Measurements from ENCODE around the gene AP1G1.

- no peak for TF ChIP-seq CTCF (conservative IDR thresholded peaks at IDR 0.05 in 1 of 2, IDR thresholded peaks at IDR 0.05 in 1 of 2; ENCODE audit: extremely low read depth in 1 of 2, insufficient read depth in 1 of 2, low read depth in 1 of 2, low read length in 2 of 2)
- no peak for TF ChIP-seq EZH2 (IDR thresholded peaks at IDR 0.05; ENCODE audit: borderline replicate concordance, low read length)
Observed at GRCh38 chr16:71732587-71732986, 76.0 kb downstream of the AP1G1 start.
